ENCODE results near the gene PGS1.

The PGS1 gene

DNA sequence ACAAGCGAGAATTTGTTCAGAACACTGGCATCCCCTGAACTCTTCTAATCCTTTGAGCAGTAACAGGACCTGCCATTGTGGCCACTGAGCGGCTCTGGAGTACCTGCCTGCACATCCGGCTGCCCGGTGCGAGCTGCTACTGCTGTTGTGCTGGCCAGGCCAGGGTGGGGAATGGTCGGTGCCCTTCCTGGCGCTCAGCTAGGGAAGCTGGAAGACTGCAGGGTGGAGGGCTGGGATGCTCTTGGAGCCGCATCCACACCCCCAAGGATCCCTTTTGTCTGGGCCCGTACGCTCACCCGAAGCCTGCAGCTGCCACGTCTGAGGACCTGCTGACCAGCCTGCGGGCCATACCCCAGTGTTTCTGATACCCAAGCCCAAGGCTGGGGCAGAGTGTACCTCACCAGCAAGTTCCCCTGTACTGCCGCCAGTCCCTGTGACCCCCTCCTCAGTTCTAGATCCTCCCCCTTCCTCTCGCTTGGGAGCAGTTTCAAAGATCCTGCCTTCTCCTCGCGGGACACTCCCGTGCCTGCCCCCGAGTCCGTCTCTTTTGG lies 49.7 kb downstream of the PGS1 start:
- no peaks in the 10 kb centered on the region for H3K27me3 ChIP-seq (ENCODE audit: insufficient read depth, low read length, poor library complexity)
- H2AFZ ChIP-seq (ENCODE audit: low read depth, low read length), result no peak overlapping the region
- H3K4me2 ChIP-seq (ENCODE audit: insufficient read depth, low read length), result no peak overlapping the region
- H3K4me1 ChIP-seq (ENCODE audit: insufficient read depth, low read length), result no peaks in the 10 kb centered on the region
- no peak overlapping the region for H3K4me3 ChIP-seq (ENCODE audit: low read depth in 1 of 2, low read length in 2 of 2)
- H4K20me1 ChIP-seq (ENCODE audit: insufficient read depth, low read length), result peaks cover 6% of the 10 kb centered on the region
- no peaks in the 10 kb centered on the region for H3K9me3 ChIP-seq (ENCODE audit: insufficient read depth, low read length, severe bottlenecking)
- H3K79me2 ChIP-seq (ENCODE audit: insufficient read depth, low read length), result no peaks in the 10 kb centered on the region
- H3K27ac ChIP-seq (ENCODE audit: low read length), result no peak overlapping the region
- DNase-seq, result no peak
- H3K36me3 ChIP-seq (ENCODE audit: insufficient read depth, low read length), result peaks cover 58% of the 10 kb centered on the region
- ATAC-seq (ENCODE audit: insufficient read depth, low read depth), result no peak
- no peak overlapping the region for H3K9ac ChIP-seq (ENCODE audit: low read depth, low read length)
- TF ChIP-seq EZH2 (IDR thresholded peaks at IDR 0.05; ENCODE audit: borderline replicate concordance, low read depth, low read length, severe bottlenecking), result no peak
- TF ChIP-seq, protein P1, sequence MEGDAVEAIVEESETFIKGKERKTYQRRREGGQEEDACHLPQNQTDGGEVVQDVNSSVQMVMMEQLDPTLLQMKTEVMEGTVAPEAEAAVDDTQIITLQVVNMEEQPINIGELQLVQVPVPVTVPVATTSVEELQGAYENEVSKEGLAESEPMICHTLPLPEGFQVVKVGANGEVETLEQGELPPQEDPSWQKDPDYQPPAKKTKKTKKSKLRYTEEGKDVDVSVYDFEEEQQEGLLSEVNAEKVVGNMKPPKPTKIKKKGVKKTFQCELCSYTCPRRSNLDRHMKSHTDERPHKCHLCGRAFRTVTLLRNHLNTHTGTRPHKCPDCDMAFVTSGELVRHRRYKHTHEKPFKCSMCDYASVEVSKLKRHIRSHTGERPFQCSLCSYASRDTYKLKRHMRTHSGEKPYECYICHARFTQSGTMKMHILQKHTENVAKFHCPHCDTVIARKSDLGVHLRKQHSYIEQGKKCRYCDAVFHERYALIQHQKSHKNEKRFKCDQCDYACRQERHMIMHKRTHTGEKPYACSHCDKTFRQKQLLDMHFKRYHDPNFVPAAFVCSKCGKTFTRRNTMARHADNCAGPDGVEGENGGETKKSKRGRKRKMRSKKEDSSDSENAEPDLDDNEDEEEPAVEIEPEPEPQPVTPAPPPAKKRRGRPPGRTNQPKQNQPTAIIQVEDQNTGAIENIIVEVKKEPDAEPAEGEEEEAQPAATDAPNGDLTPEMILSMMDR (IDR thresholded peaks at IDR 0.05; ENCODE audit: borderline replicate concordance, extremely low read depth, low read length, poor library complexity, severe bottlenecking), result no peak

DNA sequence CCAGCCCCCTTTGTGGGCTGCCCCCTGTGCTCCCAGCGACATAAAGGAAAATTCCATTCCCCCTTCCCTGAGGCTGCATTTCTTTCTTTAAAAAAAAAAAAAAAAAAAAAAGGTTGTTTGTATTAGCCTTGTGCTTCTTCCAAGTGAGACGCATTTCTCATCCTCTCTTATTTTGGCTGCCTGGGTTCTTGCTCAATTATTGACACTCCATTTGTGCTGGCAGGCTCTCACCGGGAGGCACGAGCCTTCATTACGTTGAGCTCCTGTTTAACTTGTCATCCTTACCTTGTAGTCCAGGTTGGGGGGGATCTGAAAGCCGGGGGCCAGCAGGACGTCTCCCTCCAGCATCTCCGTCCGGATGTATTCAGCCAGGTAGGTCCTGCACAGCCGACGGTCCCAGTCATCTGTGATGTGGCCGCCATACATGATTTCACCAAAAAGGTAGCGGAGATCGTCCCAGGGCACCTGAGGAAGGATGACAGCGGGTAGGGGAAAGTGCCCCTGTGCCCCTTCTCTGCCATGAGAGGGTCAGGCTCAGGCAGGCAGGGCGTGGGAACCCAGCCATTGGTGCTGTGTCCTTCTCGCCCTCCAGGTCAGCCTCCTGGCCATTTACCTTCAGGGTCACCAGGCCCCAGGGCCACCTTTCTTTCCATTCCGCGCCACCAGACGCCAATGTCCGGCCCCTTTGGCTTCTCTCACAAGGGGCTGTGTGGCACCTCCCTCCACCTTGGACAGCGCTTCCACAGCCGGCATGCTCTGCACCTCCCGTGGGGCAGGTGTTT lies 50.6 kb downstream of the PGS1 start:
- Histone ChIP-seq H3K9ac (ENCODE audit: low read depth, low read length) (no peak overlapping the region), H3K36me3 (ENCODE audit: insufficient read depth, low read length) (peaks cover 48% of the 10 kb centered on the region), H3K4me3 (ENCODE audit: low read depth in 1 of 2, low read length in 2 of 2) (no peak overlapping the region), H2AFZ (ENCODE audit: low read depth, low read length) (no peak overlapping the region), H4K20me1 (ENCODE audit: insufficient read depth, low read length) (peaks cover 6% of the 10 kb centered on the region), H3K9me3 (ENCODE audit: insufficient read depth, low read length, severe bottlenecking) (no peaks in the 10 kb centered on the region), H3K27me3 (ENCODE audit: insufficient read depth, low read length, poor library complexity) (no peaks in the 10 kb centered on the region), H3K79me2 (ENCODE audit: insufficient read depth, low read length) (no peaks in the 10 kb centered on the region), H3K27ac (ENCODE audit: low read length) (no peak overlapping the region), H3K4me1 (ENCODE audit: insufficient read depth, low read length) (no peaks in the 10 kb centered on the region), H3K4me2 (ENCODE audit: insufficient read depth, low read length) (no peak overlapping the region)
- ATAC-seq (ENCODE audit: insufficient read depth, low read depth) (no peak), DNase-seq (no peak)
- TF ChIP-seq EZH2 (IDR thresholded peaks at IDR 0.05; ENCODE audit: borderline replicate concordance, low read depth, low read length, severe bottlenecking), result no peak
- TF ChIP-seq, protein P1 (IDR thresholded peaks at IDR 0.05; ENCODE audit: borderline replicate concordance, extremely low read depth, low read length, poor library complexity, severe bottlenecking), result no peak

DNA sequence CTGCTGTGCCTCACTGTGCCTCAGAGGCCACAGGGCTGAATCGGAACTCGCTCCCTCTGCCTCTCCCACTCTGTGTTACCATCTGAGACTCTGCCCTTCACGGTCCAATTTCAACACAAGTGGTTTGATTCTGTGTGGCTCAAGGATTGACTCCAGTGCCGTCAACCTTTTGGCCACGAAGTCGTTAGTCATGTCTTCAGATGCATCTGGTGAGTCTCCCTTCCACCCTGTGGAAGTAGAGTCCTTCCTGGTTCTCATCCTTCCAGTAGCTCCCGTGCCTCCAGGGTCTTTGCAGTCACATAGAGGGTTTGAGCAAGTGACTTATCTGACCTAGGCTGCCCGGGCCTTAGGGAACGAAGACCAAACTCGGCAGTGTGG lies 51.2 kb downstream of the PGS1 start:
- H3K4me1 ChIP-seq (ENCODE audit: insufficient read depth, low read length), result no peaks in the 10 kb centered on the region
- no peak overlapping the region for H3K4me3 ChIP-seq (ENCODE audit: low read depth in 1 of 2, low read length in 2 of 2)
- H3K27ac ChIP-seq (ENCODE audit: low read length), result no peak overlapping the region
- no peaks in the 10 kb centered on the region for H3K9me3 ChIP-seq (ENCODE audit: insufficient read depth, low read length, severe bottlenecking)
- no peak overlapping the region for H3K4me2 ChIP-seq (ENCODE audit: insufficient read depth, low read length)
- H3K36me3 ChIP-seq (ENCODE audit: insufficient read depth, low read length), result peaks cover 44% of the 10 kb centered on the region
- TF ChIP-seq, protein P1 (IDR thresholded peaks at IDR 0.05; ENCODE audit: borderline replicate concordance, extremely low read depth, low read length, poor library complexity, severe bottlenecking), result no peak
- no peak for TF ChIP-seq EZH2 (IDR thresholded peaks at IDR 0.05; ENCODE audit: borderline replicate concordance, low read depth, low read length, severe bottlenecking)
- no peak for ATAC-seq (ENCODE audit: insufficient read depth, low read depth)
- no peaks in the 10 kb centered on the region for H3K27me3 ChIP-seq (ENCODE audit: insufficient read depth, low read length, poor library complexity)
- no peaks in the 10 kb centered on the region for H3K79me2 ChIP-seq (ENCODE audit: insufficient read depth, low read length)
- no peak overlapping the region for H2AFZ ChIP-seq (ENCODE audit: low read depth, low read length)
- H3K9ac ChIP-seq (ENCODE audit: low read depth, low read length), result no peak overlapping the region
- DNase-seq, result no peak
- H4K20me1 ChIP-seq (ENCODE audit: insufficient read depth, low read length), result peaks cover 6% of the 10 kb centered on the region

Data from DND-41 (cell line).